HepG2 (cell line): ENCODE data around the gene PTHLH. TPM values are rescaled to one million over a fixed set of nuclear protein-coding genes. Genes with fewer than 3 reads are reported as not detected.
A peak's percentile ranks its signal among the peaks of the same experiment; 100 is the strongest.

Experiments used
- ATAD3A ChIP-seq: sonication (generic); formaldehyde crosslinking; IDR thresholded peaks from 2 replicates; pipeline ENCODE4 v1.4.0; 2020; ENCODE audit warnings: missing genetic modification reagents
- BRCA1 ChIP-seq: sonication (generic); formaldehyde crosslinking; IDR thresholded peaks from 2 replicates; pipeline ENCODE4 v1.4.0; 2020; ENCODE audit warnings: missing genetic modification reagents
- CC2D1A ChIP-seq: sonication (generic); formaldehyde crosslinking; IDR thresholded peaks from 2 replicates; pipeline ENCODE4 v1.8.1; 2023; ENCODE audit warnings: mild to moderate bottlenecking, missing genetic modification reagents
- EZH2 ChIP-seq: conservative IDR thresholded peaks from 2 replicates; pipeline ENCODE4 v1.6.1; 2012; ENCODE audit warnings: mild to moderate bottlenecking, low read depth, low read length, moderate library complexity
- FOXA1 ChIP-seq, 2 experiments: fragments of 450-650 bp in 1 of 2; sonication (generic) in 1 of 2; formaldehyde crosslinking in 1 of 2; IDR thresholded peaks; 2 replicates each; pipeline versions ENCODE4 v1.4.0 to v1.6.1; 2016 to 2020; ENCODE audit warnings: missing genetic modification reagents in 1 of 2
- IKZF4 ChIP-seq: sonication (generic); formaldehyde crosslinking; IDR thresholded peaks from 2 replicates; pipeline ENCODE4 v1.5.1; 2020; ENCODE audit warnings: borderline replicate concordance, mild to moderate bottlenecking, low read depth, missing genetic modification reagents; ENCODE audit errors: not compliant biosample characterization
- MBNL3 ChIP-seq: fragments of 250-450 bp; sonication (Bioruptor Pico); conservative IDR thresholded peaks from 2 replicates; pipeline ENCODE4 v1.8.0; 2022; ENCODE audit warnings: mild to moderate bottlenecking, inconsistent platforms
- MED1 ChIP-seq: sonication (generic); formaldehyde crosslinking; IDR thresholded peaks from 2 replicates; pipeline ENCODE4 v1.4.0; 2020; ENCODE audit warnings: missing genetic modification reagents
- TAF1 ChIP-seq: sonication (generic); formaldehyde crosslinking; IDR thresholded peaks from 2 replicates; pipeline ENCODE4 v1.4.0; 2020; ENCODE audit warnings: missing genetic modification reagents
- TSC22D2 ChIP-seq: sonication (generic); formaldehyde crosslinking; IDR thresholded peaks from 2 replicates; pipeline ENCODE4 v1.5.1; 2020; ENCODE audit warnings: missing genetic modification reagents, mild to moderate bottlenecking, borderline replicate concordance
- ZNF207 ChIP-seq: fragments of 450-650 bp; IDR thresholded peaks from 2 replicates; pipeline ENCODE4 v1.6.1; 2016; ENCODE audit warnings: antibody characterized with exemption, borderline replicate concordance
- ZNF33A ChIP-seq: sonication (generic); formaldehyde crosslinking; IDR thresholded peaks from 2 replicates; pipeline ENCODE4 v1.5.1; 2020; ENCODE audit warnings: missing genetic modification reagents, mild to moderate bottlenecking, moderate library complexity, borderline replicate concordance
- ZNF350 ChIP-seq: sonication (generic); formaldehyde crosslinking; IDR thresholded peaks from 2 replicates; pipeline ENCODE4 v1.4.0; 2020; ENCODE audit warnings: mild to moderate bottlenecking, low read depth, missing genetic modification reagents, borderline replicate concordance
- ZNF383 ChIP-seq: sonication (generic); formaldehyde crosslinking; IDR thresholded peaks from 2 replicates; pipeline ENCODE4 v1.4.0; 2020; ENCODE audit warnings: missing genetic modification reagents, mild to moderate bottlenecking, borderline replicate concordance
- ZNF431 ChIP-seq: sonication (generic); formaldehyde crosslinking; IDR thresholded peaks from 2 replicates; pipeline ENCODE4 v1.9.0; 2022; ENCODE audit warnings: missing genetic modification reagents, low read depth, mild to moderate bottlenecking, borderline replicate concordance
- ZNF737 ChIP-seq: sonication (generic); formaldehyde crosslinking; IDR thresholded peaks from 2 replicates; pipeline ENCODE4 v1.5.0; 2020; ENCODE audit warnings: missing genetic modification reagents, mild to moderate bottlenecking, borderline replicate concordance
- ZNF749 ChIP-seq: sonication (generic); formaldehyde crosslinking; IDR thresholded peaks from 2 replicates; pipeline ENCODE4 v1.8.0; 2022; ENCODE audit warnings: mild to moderate bottlenecking, missing genetic modification reagents, moderate library complexity, borderline replicate concordance
- polyA plus RNA-seq, 8 experiments: library from polyadenylated mRNA; depleted of rRNA in 3 of 8; stranded (reverse) in 7 of 8; unstranded in 1 of 8; fragments of >200 nt; fragmentation: Illumina TruSeq in 4 of 8; extraction: Trizol in 4 of 8; gene quantifications; 2 replicates each; pipeline versions ENCODE4 v1.2.1 to v1.2.3, GENCODE V29; 2011 to 2016; ENCODE audit warnings: low read depth in 4 of 8, missing spikeins in 1 of 8, mixed read lengths in 1 of 8; ENCODE audit not compliant: insufficient read depth in 1 of 8
- total RNA-seq, 5 experiments: library from RNA; depleted of rRNA; stranded (reverse); fragments of >200 nt; fragmentation: Illumina TruSeq; extraction: Trizol; gene quantifications; 2 replicates each; pipeline ENCODE4 v1.2.3, GENCODE V29; 2016; ENCODE audit warnings: low read depth in 1 of 5
- TF ChIP-seq, protein P1 (sequence below): sonication (generic); formaldehyde crosslinking; IDR thresholded peaks from 2 replicates; pipeline ENCODE4 v1.9.0; 2021; ENCODE audit warnings: mild to moderate bottlenecking, missing genetic modification reagents
- TF ChIP-seq, protein P2 (sequence below), 2 experiments: fragments of 450-650 bp in 1 of 2; sonication (generic) in 1 of 2; formaldehyde crosslinking; IDR thresholded peaks; 2 replicates each; pipeline versions ENCODE4 v1.5.0 to v1.8.0; 2020 to 2022; ENCODE audit warnings: mild to moderate bottlenecking in 1 of 2, missing genetic modification reagents in 1 of 2
- TF ChIP-seq, protein P3 (sequence below): sonication (generic); formaldehyde crosslinking; IDR thresholded peaks from 2 replicates; pipeline ENCODE4 v1.8.1; 2023; ENCODE audit warnings: mild to moderate bottlenecking, moderate library complexity, missing genetic modification reagents
- TF ChIP-seq, protein P4 (sequence below): sonication (generic); formaldehyde crosslinking; conservative IDR thresholded peaks from 2 replicates; pipeline ENCODE4 v1.8.1; 2023; ENCODE audit warnings: missing genetic modification reagents

Gene PTHLH
- total and polyA plus RNA-seq, 2 of the 13 experiments (the other 11 are each of a cell fraction or from before 2014, with no cell fraction given): 0.22 TPM; not detected in 1

DNA sequence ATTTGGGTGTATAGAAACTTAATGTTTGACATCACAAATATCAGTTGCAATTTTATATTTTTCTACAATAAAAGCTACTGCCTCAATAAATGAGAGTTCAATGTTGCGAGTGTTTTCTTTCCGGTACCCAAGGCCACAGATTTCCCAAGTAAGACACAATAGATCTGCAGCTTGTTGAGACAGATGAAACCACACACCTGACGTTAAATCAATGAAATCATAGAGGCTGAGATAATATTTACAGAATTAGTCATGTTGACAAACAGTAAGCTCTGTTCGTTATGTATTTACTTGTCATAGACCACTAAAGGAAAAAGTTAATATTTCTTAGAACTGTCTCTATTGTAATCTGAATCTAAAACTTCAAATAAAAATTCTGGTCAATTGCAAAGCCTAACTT lies 49.2 kb upstream of the PTHLH start (continued):
- TF ChIP-seq, protein P1, sequence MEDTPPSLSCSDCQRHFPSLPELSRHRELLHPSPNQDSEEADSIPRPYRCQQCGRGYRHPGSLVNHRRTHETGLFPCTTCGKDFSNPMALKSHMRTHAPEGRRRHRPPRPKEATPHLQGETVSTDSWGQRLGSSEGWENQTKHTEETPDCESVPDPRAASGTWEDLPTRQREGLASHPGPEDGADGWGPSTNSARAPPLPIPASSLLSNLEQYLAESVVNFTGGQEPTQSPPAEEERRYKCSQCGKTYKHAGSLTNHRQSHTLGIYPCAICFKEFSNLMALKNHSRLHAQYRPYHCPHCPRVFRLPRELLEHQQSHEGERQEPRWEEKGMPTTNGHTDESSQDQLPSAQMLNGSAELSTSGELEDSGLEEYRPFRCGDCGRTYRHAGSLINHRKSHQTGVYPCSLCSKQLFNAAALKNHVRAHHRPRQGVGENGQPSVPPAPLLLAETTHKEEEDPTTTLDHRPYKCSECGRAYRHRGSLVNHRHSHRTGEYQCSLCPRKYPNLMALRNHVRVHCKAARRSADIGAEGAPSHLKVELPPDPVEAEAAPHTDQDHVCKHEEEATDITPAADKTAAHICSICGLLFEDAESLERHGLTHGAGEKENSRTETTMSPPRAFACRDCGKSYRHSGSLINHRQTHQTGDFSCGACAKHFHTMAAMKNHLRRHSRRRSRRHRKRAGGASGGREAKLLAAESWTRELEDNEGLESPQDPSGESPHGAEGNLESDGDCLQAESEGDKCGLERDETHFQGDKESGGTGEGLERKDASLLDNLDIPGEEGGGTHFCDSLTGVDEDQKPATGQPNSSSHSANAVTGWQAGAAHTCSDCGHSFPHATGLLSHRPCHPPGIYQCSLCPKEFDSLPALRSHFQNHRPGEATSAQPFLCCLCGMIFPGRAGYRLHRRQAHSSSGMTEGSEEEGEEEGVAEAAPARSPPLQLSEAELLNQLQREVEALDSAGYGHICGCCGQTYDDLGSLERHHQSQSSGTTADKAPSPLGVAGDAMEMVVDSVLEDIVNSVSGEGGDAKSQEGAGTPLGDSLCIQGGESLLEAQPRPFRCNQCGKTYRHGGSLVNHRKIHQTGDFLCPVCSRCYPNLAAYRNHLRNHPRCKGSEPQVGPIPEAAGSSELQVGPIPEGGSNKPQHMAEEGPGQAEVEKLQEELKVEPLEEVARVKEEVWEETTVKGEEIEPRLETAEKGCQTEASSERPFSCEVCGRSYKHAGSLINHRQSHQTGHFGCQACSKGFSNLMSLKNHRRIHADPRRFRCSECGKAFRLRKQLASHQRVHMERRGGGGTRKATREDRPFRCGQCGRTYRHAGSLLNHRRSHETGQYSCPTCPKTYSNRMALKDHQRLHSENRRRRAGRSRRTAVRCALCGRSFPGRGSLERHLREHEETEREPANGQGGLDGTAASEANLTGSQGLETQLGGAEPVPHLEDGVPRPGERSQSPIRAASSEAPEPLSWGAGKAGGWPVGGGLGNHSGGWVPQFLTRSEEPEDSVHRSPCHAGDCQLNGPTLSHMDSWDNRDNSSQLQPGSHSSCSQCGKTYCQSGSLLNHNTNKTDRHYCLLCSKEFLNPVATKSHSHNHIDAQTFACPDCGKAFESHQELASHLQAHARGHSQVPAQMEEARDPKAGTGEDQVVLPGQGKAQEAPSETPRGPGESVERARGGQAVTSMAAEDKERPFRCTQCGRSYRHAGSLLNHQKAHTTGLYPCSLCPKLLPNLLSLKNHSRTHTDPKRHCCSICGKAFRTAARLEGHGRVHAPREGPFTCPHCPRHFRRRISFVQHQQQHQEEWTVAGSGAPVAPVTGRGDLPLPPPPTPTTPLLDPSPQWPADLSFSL (CRISPR knock-in tag): no peak
- TF ChIP-seq BRCA1 (CRISPR knock-in tag): no peak
- TF ChIP-seq ATAD3A (CRISPR knock-in tag): no peak
- no peak for TF ChIP-seq ZNF737 (CRISPR knock-in tag)
- peak; percentile 53; the same call in 1 of the 2 replicates for TF ChIP-seq MED1 (CRISPR knock-in tag)
- no peak for TF ChIP-seq ZNF207
- no peak for TF ChIP-seq CC2D1A
- no peak for TF ChIP-seq ZNF33A (CRISPR knock-in tag)
- TF ChIP-seq ZNF431 (CRISPR knock-in tag): no peak
- no peak for TF ChIP-seq ZNF350
- no peak for TF ChIP-seq EZH2
- no peak for TF ChIP-seq MBNL3 (CRISPR knock-in tag)
- no peak for TF ChIP-seq TAF1
- TF ChIP-seq, protein P2, sequence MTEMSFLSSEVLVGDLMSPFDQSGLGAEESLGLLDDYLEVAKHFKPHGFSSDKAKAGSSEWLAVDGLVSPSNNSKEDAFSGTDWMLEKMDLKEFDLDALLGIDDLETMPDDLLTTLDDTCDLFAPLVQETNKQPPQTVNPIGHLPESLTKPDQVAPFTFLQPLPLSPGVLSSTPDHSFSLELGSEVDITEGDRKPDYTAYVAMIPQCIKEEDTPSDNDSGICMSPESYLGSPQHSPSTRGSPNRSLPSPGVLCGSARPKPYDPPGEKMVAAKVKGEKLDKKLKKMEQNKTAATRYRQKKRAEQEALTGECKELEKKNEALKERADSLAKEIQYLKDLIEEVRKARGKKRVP (CRISPR knock-in tag; IDR thresholded peaks at IDR 0.05): peak in 1 of 2 experiments; percentile 78; a peak in 2 of 4 replicates
- no peak for TF ChIP-seq ZNF383 (CRISPR knock-in tag)
- no peak for TF ChIP-seq ZNF749 (CRISPR knock-in tag)
- TF ChIP-seq, protein P3, sequence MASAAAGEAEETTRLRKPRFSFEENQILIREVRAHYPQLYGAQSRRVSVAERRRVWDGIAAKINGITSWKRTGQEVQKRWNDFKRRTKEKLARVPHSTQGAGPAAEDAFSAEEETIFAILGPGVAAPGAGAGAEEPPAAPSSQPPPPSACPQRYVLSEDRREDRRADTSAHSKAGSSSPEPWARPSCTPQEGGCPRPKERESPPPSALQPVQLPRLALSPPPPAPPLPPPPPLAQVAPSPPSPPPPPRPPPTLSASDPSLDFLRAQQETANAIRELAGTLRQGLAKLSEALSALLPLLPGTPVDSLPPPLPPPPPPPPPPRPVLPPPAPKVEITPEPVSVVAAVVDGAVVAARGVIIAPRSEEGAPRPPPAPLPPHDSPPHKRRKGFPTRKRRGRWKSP (CRISPR knock-in tag): no peak
- TF ChIP-seq TSC22D2: no peak
- peak; percentile 85 for TF ChIP-seq FOXA1 (IDR thresholded peaks at IDR 0.05)
- TF ChIP-seq FOXA1 (CRISPR knock-in tag; IDR thresholded peaks at IDR 0.05): peak; percentile 62
- no peak for TF ChIP-seq IKZF4 (CRISPR knock-in tag)
- TF ChIP-seq, protein P4, sequence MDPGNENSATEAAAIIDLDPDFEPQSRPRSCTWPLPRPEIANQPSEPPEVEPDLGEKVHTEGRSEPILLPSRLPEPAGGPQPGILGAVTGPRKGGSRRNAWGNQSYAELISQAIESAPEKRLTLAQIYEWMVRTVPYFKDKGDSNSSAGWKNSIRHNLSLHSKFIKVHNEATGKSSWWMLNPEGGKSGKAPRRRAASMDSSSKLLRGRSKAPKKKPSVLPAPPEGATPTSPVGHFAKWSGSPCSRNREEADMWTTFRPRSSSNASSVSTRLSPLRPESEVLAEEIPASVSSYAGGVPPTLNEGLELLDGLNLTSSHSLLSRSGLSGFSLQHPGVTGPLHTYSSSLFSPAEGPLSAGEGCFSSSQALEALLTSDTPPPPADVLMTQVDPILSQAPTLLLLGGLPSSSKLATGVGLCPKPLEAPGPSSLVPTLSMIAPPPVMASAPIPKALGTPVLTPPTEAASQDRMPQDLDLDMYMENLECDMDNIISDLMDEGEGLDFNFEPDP (CRISPR knock-in tag): no peak
